ENCODE results near the gene HOXC6. TPM values are rescaled to one million over a fixed set of nuclear protein-coding genes. Genes with fewer than 3 reads are reported as not detected.

The HOXC6 gene
- total and polyA plus RNA-seq, 2 donors (not counting 3 experiments of a cell fraction or from before 2014, with no cell fraction given), result 0.58 to 0.72 TPM

- no TSS peak for BruUV-seq (replicated peaks)
- ChIA-PET POLR2A (no interaction called here), CTCF (no interaction called here)
- no peaks in the 10 kb centered on the region for H4K20me1 ChIP-seq (replicated peaks; ENCODE audit: control insufficient read depth, extremely low read depth, insufficient read depth, low read length)
- no peaks in the 10 kb centered on the region for H3K36me3 ChIP-seq (ENCODE audit: control insufficient read depth in 2 of 2, extremely low read depth in 1 of 2, insufficient read depth in 2 of 2, low read length in 2 of 2)
- H3K4me1 ChIP-seq (ENCODE audit: control insufficient read depth, extremely low read depth, insufficient read depth, low read length), result no peaks in the 10 kb centered on the region
- dilution Hi-C loops (cut with MboI; ENCODE audit: extremely low pct_ligation_motif_present, low sequenced_read_pairs), result no loop called here
- no peak overlapping the region for H3K27ac ChIP-seq (ENCODE audit: insufficient read depth, low read depth, low read length)
- no peak overlapping the region for H3K4me3 ChIP-seq (replicated peaks in 1 of 3; ENCODE audit: insufficient read depth in 1 of 3, low read depth in 1 of 3, low read length in 3 of 3)
- H3K79me2 ChIP-seq (ENCODE audit: control insufficient read depth, insufficient read depth, low read length), result no peaks in the 10 kb centered on the region
- no peak for FAIRE-seq
- peaks cover 83 to 98% of the 10 kb centered on the region in 2 experiments for H3K27me3 ChIP-seq (ENCODE audit: control insufficient read depth in 2 of 2, insufficient read depth in 2 of 2, low read length in 2 of 2)
- H3K9me1 ChIP-seq (replicated peaks; ENCODE audit: control insufficient read depth, extremely low read depth, insufficient read depth, low read length), result no peaks in the 10 kb centered on the region
- H3K9ac ChIP-seq (replicated peaks; ENCODE audit: extremely low read depth, insufficient read depth, low read length), result no peak overlapping the region
- no peak for DNase-seq (ENCODE audit: low read depth, low spot score)
- no peak overlapping the region for H3K4me2 ChIP-seq (ENCODE audit: insufficient read depth, low read length)
- H3K9me3 ChIP-seq (replicated peaks; ENCODE audit: control insufficient read depth, insufficient read depth, low read length), result no peaks in the 10 kb centered on the region
- intact Hi-C loops (cut with micrococcal nuclease), result no loop called here
- no peak overlapping the region for H2AFZ ChIP-seq (ENCODE audit: low read depth, low read length)
- TF ChIP-seq POLR2AphosphoS5 (IDR thresholded peaks at IDR 0.05; ENCODE audit: insufficient read depth, low read depth, low read length) (no peak), CTCF (IDR thresholded peaks at IDR 0.05; ENCODE audit: extremely low read depth in 1 of 2, insufficient read depth in 1 of 2, low read depth in 1 of 2, low read length in 2 of 2) (no peak), JUN (IDR thresholded peaks at IDR 0.05; ENCODE audit: borderline replicate concordance, insufficient read depth, insufficient read length, low read depth) (no peak)
Measured at GRCh38 chr12:54048406-54049093, 20.3 kb downstream of the HOXC6 start.

DNA sequence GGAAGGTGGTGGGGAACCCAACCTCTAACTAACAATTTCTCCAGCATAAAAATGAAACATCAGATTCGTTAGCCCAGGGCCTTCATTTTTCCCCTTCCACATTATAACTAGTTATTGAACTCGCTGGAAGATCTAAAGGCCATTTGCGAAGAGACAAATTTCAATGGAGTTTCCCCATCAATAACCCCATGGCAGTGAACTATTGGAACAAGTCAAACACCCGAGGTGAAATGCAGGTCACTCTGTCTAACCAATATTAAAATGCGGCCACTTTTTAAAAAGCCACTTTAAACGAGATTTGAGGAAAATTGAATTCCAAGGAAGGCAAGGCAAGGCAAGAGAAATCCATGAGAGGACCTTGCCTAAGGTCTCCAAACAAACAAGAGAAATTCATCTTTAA is 20.9 kb downstream of the HOXC6 start:
- ChIA-PET POLR2A (no interaction called here), CTCF (no interaction called here)
- dilution Hi-C loops (cut with MboI; ENCODE audit: extremely low pct_ligation_motif_present, low sequenced_read_pairs) (no loop called here), intact Hi-C loops (cut with micrococcal nuclease) (no loop called here)
- Histone ChIP-seq H3K79me2 (ENCODE audit: control insufficient read depth, insufficient read depth, low read length) (no peaks in the 10 kb centered on the region), H2AFZ (ENCODE audit: low read depth, low read length) (no peak overlapping the region), H3K27me3 (ENCODE audit: control insufficient read depth in 2 of 2, insufficient read depth in 2 of 2, low read length in 2 of 2) (peaks cover 85 to 99% of the 10 kb centered on the region in 2 experiments), H3K4me3 (replicated peaks in 1 of 3; ENCODE audit: insufficient read depth in 1 of 3, low read depth in 1 of 3, low read length in 3 of 3) (no peak overlapping the region), H3K36me3 (ENCODE audit: control insufficient read depth in 2 of 2, extremely low read depth in 1 of 2, insufficient read depth in 2 of 2, low read length in 2 of 2) (no peaks in the 10 kb centered on the region), H4K20me1 (replicated peaks; ENCODE audit: control insufficient read depth, extremely low read depth, insufficient read depth, low read length) (no peaks in the 10 kb centered on the region), H3K9me3 (replicated peaks; ENCODE audit: control insufficient read depth, insufficient read depth, low read length) (no peaks in the 10 kb centered on the region), H3K9ac (replicated peaks; ENCODE audit: extremely low read depth, insufficient read depth, low read length) (no peak overlapping the region), H3K4me2 (ENCODE audit: insufficient read depth, low read length) (no peak overlapping the region), H3K4me1 (ENCODE audit: control insufficient read depth, extremely low read depth, insufficient read depth, low read length) (no peaks in the 10 kb centered on the region), H3K27ac (ENCODE audit: insufficient read depth, low read depth, low read length) (no peak overlapping the region), H3K9me1 (replicated peaks; ENCODE audit: control insufficient read depth, extremely low read depth, insufficient read depth, low read length) (no peaks in the 10 kb centered on the region)
- TF ChIP-seq POLR2A (IDR thresholded peaks at IDR 0.05; ENCODE audit: low read depth, low read length), result no peak
- no peak for TF ChIP-seq FOS (IDR thresholded peaks at IDR 0.05; ENCODE audit: borderline replicate concordance, insufficient read depth, low read length)
- TF ChIP-seq CTCF (IDR thresholded peaks at IDR 0.05; ENCODE audit: extremely low read depth in 1 of 2, insufficient read depth in 1 of 2, low read depth in 1 of 2, low read length in 2 of 2), result no peak
- TF ChIP-seq GATA2 (IDR thresholded peaks at IDR 0.05; ENCODE audit: insufficient read depth, insufficient read length, low read depth, low read length), result no peak
- no peak for TF ChIP-seq EZH2 (IDR thresholded peaks at IDR 0.05; ENCODE audit: borderline replicate concordance, low read depth, low read length, severe bottlenecking)
- TF ChIP-seq POLR2AphosphoS5 (IDR thresholded peaks at IDR 0.05; ENCODE audit: insufficient read depth, low read depth, low read length), result no peak
- TF ChIP-seq JUN (IDR thresholded peaks at IDR 0.05; ENCODE audit: borderline replicate concordance, insufficient read depth, insufficient read length, low read depth), result no peak
- TF ChIP-seq MAX (IDR thresholded peaks at IDR 0.05; ENCODE audit: insufficient read depth, insufficient read length), result no peak
- TF ChIP-seq MYC (IDR thresholded peaks at IDR 0.05; ENCODE audit: low read depth, low read length), result no peak
- no TSS peak for BruUV-seq (replicated peaks)
- no peak for FAIRE-seq
- DNase-seq (ENCODE audit: low read depth, low spot score), result no peak
